OCI-LY7 (cell line): ENCODE results near the gene BGLAP.

Experiments used
- CTCF ChIP-seq: fragments of 200-600 bp; sonication (generic); conservative IDR thresholded peaks from 2 replicates; pipeline ENCODE4 v1.5.1; 2014; ENCODE audit warnings: mild to moderate bottlenecking, antibody characterized with exemption, low read length, moderate library complexity, mixed read lengths
- EZH2phosphoT487 ChIP-seq: fragments of 200-600 bp; sonication (generic); IDR thresholded peaks from 2 replicates; pipeline ENCODE4 v1.6.1; 2018; ENCODE audit warnings: low read depth, borderline replicate concordance, mild to moderate bottlenecking, mixed run types, antibody characterized with exemption, low read length, moderate library complexity, mixed read lengths

DNA sequence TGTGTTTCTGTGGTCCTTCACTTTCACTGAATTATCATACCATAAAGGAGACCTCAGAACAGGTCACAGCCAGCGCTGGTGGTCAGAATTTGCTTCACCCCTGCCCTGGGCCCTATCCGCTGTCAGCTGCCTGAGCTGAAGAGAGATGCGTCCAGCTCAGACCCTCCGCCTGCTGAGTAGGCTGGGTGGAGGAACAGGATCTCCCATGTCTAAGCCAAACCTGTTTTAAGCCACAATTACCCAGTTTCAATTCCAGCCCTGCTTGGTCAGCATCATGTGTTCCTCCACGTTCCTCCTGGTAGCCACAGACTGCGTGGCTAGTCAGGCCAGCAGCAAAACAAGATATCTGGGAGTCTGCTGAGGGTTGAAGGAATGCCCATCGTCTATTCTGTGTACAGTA is 13.5 kb upstream of the BGLAP start:
- TF ChIP-seq CTCF, result no peak
- TF ChIP-seq EZH2phosphoT487, result no peak
